ENCODE results near the gene SETBP1.

Gene SETBP1

DNA sequence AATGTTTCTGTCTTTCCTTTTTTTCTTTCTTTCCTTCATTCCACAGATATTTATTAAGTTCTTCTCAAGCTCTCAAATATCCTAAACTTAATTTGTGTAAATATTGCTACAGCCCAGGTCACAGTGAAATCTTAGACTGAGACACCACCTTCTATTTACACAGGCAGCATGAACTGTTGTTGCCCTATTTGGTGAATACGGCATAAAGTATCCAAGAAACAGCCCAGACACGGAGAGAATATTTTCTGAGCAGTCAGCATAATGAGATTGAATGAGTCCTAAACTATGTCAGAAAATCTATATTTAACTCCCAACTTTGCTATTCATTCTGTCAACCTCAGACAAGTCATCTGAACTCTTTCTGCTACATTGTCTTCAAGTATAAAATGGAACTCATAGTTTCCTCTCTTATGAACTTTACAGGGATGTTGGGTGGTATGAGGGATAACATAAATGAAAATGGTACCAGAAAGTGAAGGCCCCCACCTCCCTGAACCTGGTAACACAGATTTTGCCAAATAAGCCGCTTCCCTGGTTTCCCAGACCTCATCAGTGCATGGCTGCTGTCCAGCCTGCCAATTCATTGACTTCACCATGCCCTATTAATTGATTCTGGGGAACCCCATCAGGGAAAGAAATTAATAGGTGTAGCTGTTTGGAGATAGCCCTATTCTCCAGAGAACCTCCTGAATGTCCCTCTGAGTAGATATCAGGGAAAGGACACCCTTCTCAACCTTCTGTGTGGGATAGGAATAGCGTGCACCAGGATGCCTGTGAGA lies 235.9 kb downstream of the SETBP1 start:
- H3K27ac ChIP-seq (ENCODE audit: low read depth, low read length) = no peak overlapping the region
- H3K27me3 ChIP-seq (ENCODE audit: insufficient read depth, low read length) = no peaks in the 10 kb centered on the region
- H3K36me3 ChIP-seq (ENCODE audit: insufficient read depth, low read length) = no peaks in the 10 kb centered on the region
- H3K4me1 ChIP-seq (ENCODE audit: control insufficient read depth, insufficient read depth, low read length, unreplicated experiment) = no peaks in the 10 kb centered on the region
- H3K79me2 ChIP-seq (ENCODE audit: control insufficient read depth, insufficient read depth, low read length, unreplicated experiment) = no peaks in the 10 kb centered on the region
- H3K4me3 ChIP-seq (ENCODE audit: low read depth, low read length) = no peak overlapping the region
- H2AFZ ChIP-seq (ENCODE audit: low read length, unreplicated experiment) = no peak overlapping the region

DNA sequence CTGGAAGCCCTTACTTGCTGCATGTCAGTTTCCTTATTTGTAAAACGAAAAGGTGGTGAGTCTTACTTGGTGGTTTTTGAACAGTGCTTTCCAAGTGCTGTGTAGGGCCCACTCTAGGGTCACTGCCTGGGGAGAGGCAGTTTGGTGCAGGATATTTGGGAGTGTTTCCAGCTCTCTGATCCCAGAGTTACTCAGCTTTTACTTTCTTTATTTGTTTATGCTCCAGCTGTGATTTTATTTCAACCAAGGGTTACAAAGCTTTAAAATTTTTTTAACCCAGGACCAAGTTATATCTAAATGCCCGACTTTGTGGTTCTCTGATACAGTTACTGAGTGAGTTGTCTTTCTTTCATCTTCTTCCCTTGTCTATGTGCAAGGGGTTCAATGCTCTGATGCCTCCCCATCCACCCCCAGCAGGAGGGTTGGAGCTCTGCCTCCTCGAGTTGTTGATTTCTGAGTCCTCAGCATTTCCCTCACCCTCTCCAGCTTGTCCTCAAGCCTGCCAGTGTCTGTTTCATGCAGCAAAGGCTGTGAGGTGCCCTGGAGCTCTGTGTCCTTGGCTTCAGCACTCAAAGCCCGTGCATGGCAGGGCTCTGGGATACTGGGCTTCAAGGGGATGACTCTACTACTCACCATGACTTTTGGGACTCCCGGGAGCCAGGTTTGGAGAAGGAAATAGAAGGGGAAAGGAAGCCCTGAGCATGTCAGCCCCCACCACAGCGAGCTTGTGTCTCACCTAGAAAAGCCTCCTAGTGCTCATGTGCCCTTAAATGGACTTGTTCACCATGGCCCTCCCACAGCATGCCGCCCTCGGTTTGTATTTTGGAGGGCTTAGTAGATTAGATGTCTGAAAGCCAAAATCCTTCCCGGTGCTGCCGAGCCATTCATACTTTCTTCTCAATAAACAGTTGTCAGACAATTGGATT lies 236.8 kb downstream of the SETBP1 start:
- Histone ChIP-seq H3K4me1 (ENCODE audit: control insufficient read depth, insufficient read depth, low read length, unreplicated experiment) (no peaks in the 10 kb centered on the region), H2AFZ (ENCODE audit: low read length, unreplicated experiment) (no peak overlapping the region), H3K27ac (ENCODE audit: low read depth, low read length) (no peak overlapping the region), H3K4me3 (ENCODE audit: low read depth, low read length) (no peak overlapping the region), H3K79me2 (ENCODE audit: control insufficient read depth, insufficient read depth, low read length, unreplicated experiment) (no peaks in the 10 kb centered on the region), H3K27me3 (ENCODE audit: insufficient read depth, low read length) (no peaks in the 10 kb centered on the region), H3K36me3 (ENCODE audit: insufficient read depth, low read length) (no peaks in the 10 kb centered on the region)

DNA sequence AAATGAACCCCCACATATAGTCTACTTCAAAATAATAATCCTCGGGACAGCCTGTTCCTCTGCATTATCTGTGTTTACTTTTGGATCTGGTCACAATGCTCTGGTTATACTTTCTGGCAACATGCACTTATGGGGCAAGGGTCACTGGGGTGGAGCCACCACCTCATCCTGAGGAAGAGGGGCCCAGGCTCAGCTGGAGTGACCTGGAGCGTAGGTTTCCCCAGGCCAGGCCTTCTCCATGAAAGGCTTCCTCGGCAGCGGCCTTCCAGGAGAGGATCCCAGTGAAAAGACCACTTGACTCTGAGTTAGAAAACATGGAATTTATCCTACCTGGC lies 237.4 kb downstream of the SETBP1 start:
- no peaks in the 10 kb centered on the region for H3K79me2 ChIP-seq (ENCODE audit: control insufficient read depth, insufficient read depth, low read length, unreplicated experiment)
- H3K4me3 ChIP-seq (ENCODE audit: low read depth, low read length) = no peak overlapping the region
- H3K27me3 ChIP-seq (ENCODE audit: insufficient read depth, low read length) = no peaks in the 10 kb centered on the region
- H3K4me1 ChIP-seq (ENCODE audit: control insufficient read depth, insufficient read depth, low read length, unreplicated experiment) = no peaks in the 10 kb centered on the region
- no peak overlapping the region for H2AFZ ChIP-seq (ENCODE audit: low read length, unreplicated experiment)
- no peak overlapping the region for H3K27ac ChIP-seq (ENCODE audit: low read depth, low read length)
- H3K36me3 ChIP-seq (ENCODE audit: insufficient read depth, low read length) = no peaks in the 10 kb centered on the region

DNA sequence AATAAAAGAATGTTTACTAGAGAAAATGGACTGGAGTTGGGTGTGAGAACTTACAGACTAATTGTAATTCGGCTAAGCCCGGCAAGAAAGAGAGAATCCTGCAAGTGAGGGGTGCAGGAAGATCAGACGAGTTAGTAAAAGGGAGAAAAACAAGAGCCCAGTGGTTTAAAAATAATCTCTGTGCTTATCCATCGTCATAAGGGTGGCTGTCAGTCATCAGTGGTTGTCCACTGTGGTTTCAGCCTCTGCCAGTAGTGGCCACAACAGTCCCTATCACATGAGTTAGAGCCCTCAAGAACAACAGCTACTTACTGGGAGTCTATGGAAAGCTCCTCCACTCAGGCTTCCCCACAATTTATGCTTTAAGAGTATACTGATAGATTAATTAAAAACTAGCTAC lies 239.8 kb downstream of the SETBP1 start:
- Histone ChIP-seq H3K4me1 (ENCODE audit: control insufficient read depth, insufficient read depth, low read length, unreplicated experiment) (no peaks in the 10 kb centered on the region), H3K79me2 (ENCODE audit: control insufficient read depth, insufficient read depth, low read length, unreplicated experiment) (no peaks in the 10 kb centered on the region), H3K27me3 (ENCODE audit: insufficient read depth, low read length) (no peaks in the 10 kb centered on the region), H3K36me3 (ENCODE audit: insufficient read depth, low read length) (no peaks in the 10 kb centered on the region), H3K4me3 (ENCODE audit: low read depth, low read length) (no peak overlapping the region), H3K27ac (ENCODE audit: low read depth, low read length) (no peak overlapping the region), H2AFZ (ENCODE audit: low read length, unreplicated experiment) (no peak overlapping the region)

DNA sequence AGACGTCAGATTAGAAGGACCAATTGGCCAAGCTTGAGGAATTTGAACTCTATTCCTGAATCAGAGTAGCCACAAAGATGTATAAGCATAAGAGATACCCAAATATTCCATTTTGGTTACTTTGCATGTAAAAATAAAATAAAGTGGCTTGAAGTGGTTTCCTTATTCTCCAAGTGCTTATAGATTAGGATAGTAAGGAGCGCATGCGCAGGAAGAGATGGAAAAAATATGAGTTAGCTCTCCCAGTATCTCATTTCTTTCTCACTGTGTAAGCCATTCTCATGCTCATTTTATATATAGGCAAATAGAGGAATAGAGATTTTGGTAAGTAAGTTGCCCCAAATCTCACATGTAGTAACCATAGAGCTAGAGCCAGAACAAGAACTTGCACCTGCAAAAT lies 241.3 kb downstream of the SETBP1 start:
- no peak overlapping the region for H3K27ac ChIP-seq (ENCODE audit: low read depth, low read length)
- H3K4me3 ChIP-seq (ENCODE audit: low read depth, low read length) = no peak overlapping the region
- H3K79me2 ChIP-seq (ENCODE audit: control insufficient read depth, insufficient read depth, low read length, unreplicated experiment) = no peaks in the 10 kb centered on the region
- no peaks in the 10 kb centered on the region for H3K27me3 ChIP-seq (ENCODE audit: insufficient read depth, low read length)
- H3K36me3 ChIP-seq (ENCODE audit: insufficient read depth, low read length) = no peaks in the 10 kb centered on the region
- H3K4me1 ChIP-seq (ENCODE audit: control insufficient read depth, insufficient read depth, low read length, unreplicated experiment) = peaks cover under 1% of the 10 kb centered on the region
- H2AFZ ChIP-seq (ENCODE audit: low read length, unreplicated experiment) = no peak overlapping the region

DNA sequence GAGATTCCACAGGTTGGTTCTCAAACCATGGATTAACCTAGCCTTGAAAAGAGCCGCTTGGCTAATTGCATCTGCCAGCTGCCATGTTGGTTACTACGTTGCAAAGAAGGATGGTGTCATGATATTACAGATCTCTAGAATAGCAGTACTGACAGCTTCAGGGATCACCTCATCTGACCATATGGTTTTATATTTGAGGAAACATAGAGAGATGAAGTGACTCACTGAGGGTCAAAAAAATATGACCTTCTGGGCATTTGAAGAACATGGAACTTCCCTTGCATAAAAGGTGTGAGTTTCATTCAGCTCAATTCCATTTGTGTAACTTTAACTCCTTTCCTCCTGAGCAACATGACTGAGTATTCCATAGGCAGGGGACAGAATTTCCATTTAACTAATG lies 242.3 kb downstream of the SETBP1 start:
- Histone ChIP-seq H3K36me3 (ENCODE audit: insufficient read depth, low read length) (no peaks in the 10 kb centered on the region), H3K4me1 (ENCODE audit: control insufficient read depth, insufficient read depth, low read length, unreplicated experiment) (peaks cover 6% of the 10 kb centered on the region), H2AFZ (ENCODE audit: low read length, unreplicated experiment) (no peak overlapping the region), H3K79me2 (ENCODE audit: control insufficient read depth, insufficient read depth, low read length, unreplicated experiment) (no peaks in the 10 kb centered on the region), H3K27me3 (ENCODE audit: insufficient read depth, low read length) (no peaks in the 10 kb centered on the region), H3K4me3 (ENCODE audit: low read depth, low read length) (no peak overlapping the region), H3K27ac (ENCODE audit: low read depth, low read length) (no peak overlapping the region)

DNA sequence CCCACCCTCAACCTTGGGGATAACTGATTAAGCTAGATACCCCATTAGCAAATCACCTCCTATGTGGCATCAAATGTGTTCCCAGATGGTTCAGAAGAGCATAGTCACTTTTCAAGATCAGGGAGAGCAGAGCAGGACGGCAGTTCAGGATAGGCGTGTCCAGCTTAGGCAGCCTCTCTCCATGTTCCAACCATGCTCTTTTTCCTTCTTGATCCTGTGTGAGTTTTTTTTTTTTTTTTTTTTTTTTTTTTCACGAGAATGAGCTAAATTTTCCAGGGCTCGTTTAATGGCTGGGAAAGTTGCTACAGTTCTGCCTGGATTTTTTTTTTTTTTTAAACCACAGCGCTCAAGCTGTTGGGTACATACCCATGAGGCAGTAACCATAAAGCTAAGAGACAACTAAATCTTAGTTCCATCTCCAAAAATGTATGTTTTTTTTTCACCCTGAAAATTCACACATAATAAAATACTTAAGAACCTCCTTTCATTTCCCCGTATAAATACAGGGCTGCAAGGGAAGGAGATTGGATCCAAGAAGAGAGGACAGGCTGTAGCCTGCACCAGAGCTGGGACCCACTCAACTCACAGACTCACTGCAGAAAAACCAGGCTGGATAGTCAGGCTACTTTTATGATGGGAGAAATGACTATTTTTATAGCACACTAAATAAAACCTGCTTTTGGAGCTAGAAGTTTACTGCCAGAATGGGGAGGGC lies 244.3 kb downstream of the SETBP1 start:
- H3K4me3 ChIP-seq (ENCODE audit: low read depth, low read length) = no peak overlapping the region
- H3K27ac ChIP-seq (ENCODE audit: low read depth, low read length) = no peak overlapping the region
- H2AFZ ChIP-seq (ENCODE audit: low read length, unreplicated experiment) = no peak overlapping the region
- H3K4me1 ChIP-seq (ENCODE audit: control insufficient read depth, insufficient read depth, low read length, unreplicated experiment) = peaks cover 6% of the 10 kb centered on the region
- no peaks in the 10 kb centered on the region for H3K36me3 ChIP-seq (ENCODE audit: insufficient read depth, low read length)
- no peaks in the 10 kb centered on the region for H3K27me3 ChIP-seq (ENCODE audit: insufficient read depth, low read length)
- H3K79me2 ChIP-seq (ENCODE audit: control insufficient read depth, insufficient read depth, low read length, unreplicated experiment) = no peaks in the 10 kb centered on the region

DNA sequence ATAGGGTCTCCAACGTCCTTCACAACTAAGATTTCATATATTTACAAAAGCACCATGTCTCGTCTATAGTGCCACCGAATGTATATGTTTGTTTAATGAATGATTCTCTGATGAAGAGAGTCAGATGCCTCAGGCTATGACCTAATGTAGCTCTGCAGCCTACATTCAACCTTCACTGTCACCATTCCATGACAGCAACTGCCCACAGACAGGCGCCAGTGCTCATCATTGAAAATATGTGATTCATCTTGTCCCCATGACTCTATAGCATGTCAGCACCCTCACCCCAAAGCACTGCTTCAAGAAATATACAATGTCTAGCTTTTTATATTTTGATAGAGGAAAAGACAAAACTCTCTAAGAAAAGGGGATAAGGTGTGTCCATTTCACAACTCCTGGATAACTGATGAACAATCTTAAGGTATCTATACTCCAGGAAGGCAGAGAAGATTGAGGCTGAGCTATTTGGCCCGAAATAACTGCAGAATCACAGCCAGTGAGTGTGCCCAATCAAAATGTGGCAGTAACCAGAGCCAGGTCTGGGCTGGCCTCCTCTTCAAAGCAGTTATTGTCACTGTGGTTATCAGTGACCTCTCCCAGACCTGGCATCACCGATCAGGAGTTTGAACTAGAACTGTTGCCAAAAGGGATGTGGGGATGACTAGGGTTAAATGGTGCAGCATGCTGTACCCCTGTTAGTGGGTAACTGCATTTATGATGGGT lies 246.6 kb downstream of the SETBP1 start:
- Histone ChIP-seq H3K4me3 (ENCODE audit: low read depth, low read length) (no peak overlapping the region), H3K79me2 (ENCODE audit: control insufficient read depth, insufficient read depth, low read length, unreplicated experiment) (no peaks in the 10 kb centered on the region), H3K4me1 (ENCODE audit: control insufficient read depth, insufficient read depth, low read length, unreplicated experiment) (peaks cover 6% of the 10 kb centered on the region), H3K36me3 (ENCODE audit: insufficient read depth, low read length) (no peaks in the 10 kb centered on the region), H3K27me3 (ENCODE audit: insufficient read depth, low read length) (no peaks in the 10 kb centered on the region), H3K27ac (ENCODE audit: low read depth, low read length) (no peak overlapping the region), H2AFZ (ENCODE audit: low read length, unreplicated experiment) (no peak overlapping the region)

DNA sequence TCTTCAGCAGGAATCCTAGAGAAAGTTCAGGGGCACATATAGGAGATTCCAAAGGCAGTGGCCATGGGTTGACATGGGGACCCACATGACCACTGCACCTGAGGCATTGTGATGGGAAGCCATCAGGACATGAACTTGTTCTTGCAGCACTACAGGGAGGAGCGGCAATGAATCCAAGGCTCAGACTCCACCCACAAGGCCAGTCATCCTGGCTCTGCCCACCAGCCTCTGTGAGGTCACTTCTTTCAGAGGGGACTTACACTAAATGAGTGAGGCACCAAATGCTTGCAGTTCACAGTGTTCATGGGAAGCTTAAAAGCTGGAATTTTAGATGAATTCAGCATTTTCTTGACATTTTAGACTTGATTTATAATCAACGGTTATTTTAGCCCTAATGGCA lies 254.2 kb downstream of the SETBP1 start:
- Histone ChIP-seq H3K4me1 (ENCODE audit: control insufficient read depth, insufficient read depth, low read length, unreplicated experiment) (peaks cover 5% of the 10 kb centered on the region), H3K27me3 (ENCODE audit: insufficient read depth, low read length) (no peaks in the 10 kb centered on the region; the same call in 1 of the 2 replicates), H3K36me3 (ENCODE audit: insufficient read depth, low read length) (no peaks in the 10 kb centered on the region), H3K27ac (ENCODE audit: low read depth, low read length) (no peak overlapping the region), H3K79me2 (ENCODE audit: control insufficient read depth, insufficient read depth, low read length, unreplicated experiment) (no peaks in the 10 kb centered on the region), H3K4me3 (ENCODE audit: low read depth, low read length) (no peak overlapping the region), H2AFZ (ENCODE audit: low read length, unreplicated experiment) (no peak overlapping the region)

DNA sequence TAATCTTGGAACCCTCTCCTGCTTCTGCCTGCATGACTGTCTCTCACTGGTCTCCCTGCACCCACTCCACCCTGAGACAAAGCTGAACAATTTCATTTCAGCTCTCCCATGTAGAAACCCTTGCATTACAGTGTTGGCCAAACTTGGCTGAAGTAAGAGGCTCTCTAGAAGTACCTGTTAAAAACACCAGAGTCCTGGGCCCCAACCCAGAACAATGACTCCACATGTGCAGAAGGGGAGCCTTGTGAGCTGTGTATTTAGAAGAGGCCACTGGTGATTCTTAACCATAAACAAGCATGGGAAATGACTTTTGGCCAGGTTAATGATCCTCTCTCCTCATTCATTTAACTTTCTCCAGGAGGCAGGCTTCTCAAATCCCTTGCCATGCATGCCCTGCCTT lies 254.8 kb downstream of the SETBP1 start:
- H3K79me2 ChIP-seq (ENCODE audit: control insufficient read depth, insufficient read depth, low read length, unreplicated experiment) = no peaks in the 10 kb centered on the region
- no peak overlapping the region for H2AFZ ChIP-seq (ENCODE audit: low read length, unreplicated experiment)
- peaks cover 5% of the 10 kb centered on the region for H3K4me1 ChIP-seq (ENCODE audit: control insufficient read depth, insufficient read depth, low read length, unreplicated experiment)
- H3K4me3 ChIP-seq (ENCODE audit: low read depth, low read length) = no peak overlapping the region
- H3K36me3 ChIP-seq (ENCODE audit: insufficient read depth, low read length) = no peaks in the 10 kb centered on the region
- no peaks in the 10 kb centered on the region; the same call in 1 of the 2 replicates for H3K27me3 ChIP-seq (ENCODE audit: insufficient read depth, low read length)
- H3K27ac ChIP-seq (ENCODE audit: low read depth, low read length) = no peak overlapping the region

All from ACC112 (cell line).